Measurements from ENCODE around the gene RBM20. TPM values are rescaled to one million over a fixed set of nuclear protein-coding genes. Genes with fewer than 3 reads are reported as not detected.

Gene RBM20
- total RNA-seq, 1 experiment from 2014 or later: 0.10 TPM

- CTCF ChIA-PET: no interaction called here
- no TSS peak for BruUV-seq (replicated peaks)
- ATAC-seq (no peak), DNase-seq (ENCODE audit: low read depth, low spot score) (no peak)
- POLR2A ChIA-PET: interaction anchor here (0.6 kb wide), 1 partner anchor 123 kb away, joined by 3 read pairs; no protein-coding TSS in a partner anchor
- intact Hi-C loops (cut with micrococcal nuclease; ENCODE audit: unreplicated experiment) (no loop called here), in situ Hi-C loops (cut with HindIII; ENCODE audit: low pct_unique_long_range_greater_than_20kb, low sequenced_read_pairs) (no loop called here)
- no peak for TF ChIP-seq SIN3A (IDR thresholded peaks at IDR 0.05; ENCODE audit: borderline replicate concordance, insufficient read depth, low read depth, low read length)
- TF ChIP-seq REST (IDR thresholded peaks at IDR 0.05; ENCODE audit: insufficient read depth in 1 of 2, low read depth in 2 of 2, low read length in 1 of 2): no peak
- no peak for TF ChIP-seq CTCF (IDR thresholded peaks at IDR 0.05)
- no peak for TF ChIP-seq POLR2AphosphoS5 (IDR thresholded peaks at IDR 0.05; ENCODE audit: low read depth, low read length)
- no peak for TF ChIP-seq TCF7L2 (IDR thresholded peaks at IDR 0.05; ENCODE audit: low read depth, low read length)
- H3K27ac ChIP-seq (ENCODE audit: low read length): no peak overlapping the region
- H3K4me1 ChIP-seq (ENCODE audit: control insufficient read depth, insufficient read depth, low read length): peaks cover 7% of the 10 kb centered on the region; the same call in 1 of the 2 replicates
- no peaks in the 10 kb centered on the region for H3K9me3 ChIP-seq (ENCODE audit: control insufficient read depth, insufficient read depth, low read depth, low read length)
- H3K36me3 ChIP-seq (ENCODE audit: control insufficient read depth, insufficient read depth, low read length): no peaks in the 10 kb centered on the region
- H3K27me3 ChIP-seq (ENCODE audit: control insufficient read depth, insufficient read depth, low read length): peaks cover 9% of the 10 kb centered on the region
- H3K4me3 ChIP-seq (ENCODE audit: low read depth in 2 of 2, low read length in 2 of 2): no peak overlapping the region
These were observed 129.5 kb downstream of the RBM20 start for GRCh38 chr10:110773693-110774068.

GRCh38 chr10:110774069-110775019 lies 130.2 kb downstream of the RBM20 start:
- Histone ChIP-seq H3K36me3 (ENCODE audit: control insufficient read depth, insufficient read depth, low read length) (no peaks in the 10 kb centered on the region), H3K27ac (ENCODE audit: low read length) (no peak overlapping the region), H3K4me1 (ENCODE audit: control insufficient read depth, insufficient read depth, low read length) (peaks cover 7% of the 10 kb centered on the region; the same call in 1 of the 2 replicates), H3K27me3 (ENCODE audit: control insufficient read depth, insufficient read depth, low read length) (peaks cover 12% of the 10 kb centered on the region), H3K9me3 (ENCODE audit: control insufficient read depth, insufficient read depth, low read depth, low read length) (no peaks in the 10 kb centered on the region), H3K4me3 (ENCODE audit: low read depth in 2 of 2, low read length in 2 of 2) (no peak overlapping the region)
- intact Hi-C loops (cut with micrococcal nuclease; ENCODE audit: unreplicated experiment) (no loop called here), in situ Hi-C loops (cut with HindIII; ENCODE audit: low pct_unique_long_range_greater_than_20kb, low sequenced_read_pairs) (no loop called here)
- no TSS peak for BruUV-seq (replicated peaks)
- ChIA-PET CTCF (no interaction called here), POLR2A (interaction anchor here (0.6 kb wide), 1 partner anchor 122 kb away, joined by 3 read pairs; no protein-coding TSS in a partner anchor)
- TF ChIP-seq CTCF (IDR thresholded peaks at IDR 0.05) (no peak), TCF7L2 (IDR thresholded peaks at IDR 0.05; ENCODE audit: low read depth, low read length) (no peak), POLR2AphosphoS5 (IDR thresholded peaks at IDR 0.05; ENCODE audit: low read depth, low read length) (no peak), REST (IDR thresholded peaks at IDR 0.05; ENCODE audit: insufficient read depth in 1 of 2, low read depth in 2 of 2, low read length in 1 of 2) (no peak), SIN3A (IDR thresholded peaks at IDR 0.05; ENCODE audit: borderline replicate concordance, insufficient read depth, low read depth, low read length) (no peak)
- ATAC-seq (peak; percentile 76), DNase-seq (ENCODE audit: low read depth, low spot score) (peak; percentile 82)

Data from Panc1 (cell line).